HG02571 (cell line): ENCODE results near the gene BTF3.
"Not testable (repeated sequence)": the region's sequence is repeated elsewhere in the genome, so short reads cannot be mapped to it uniquely, and the experiment has no call there.

Experiments
- ATAC-seq: cut with Tn5 transposase; IDR thresholded peaks from one replicate; pipeline ENCODE4 v1.9.1; 2021; ENCODE audit warnings: mild to moderate bottlenecking, moderate library complexity; ENCODE audit not compliant: unreplicated experiment

Gene BTF3

GRCh38 chr5:73498057-73498992 is at the start of gene BTF3:
Gene BTF3, plus strand, starts transcription at chr5:73498442. Its CDS starts 226 bp downstream, at chr5:73498668.
- peak; percentile 95 for ATAC-seq

GRCh38 chr5:73448463-73449136 is 49.6 kb upstream of the BTF3 start, which contains the start of gene FOXD1:
Gene FOXD1, minus strand, starts transcription at chr5:73448777. Its CDS starts 415 bp downstream, at chr5:73448362.
- ATAC-seq = peak; percentile 57

- no peak for ATAC-seq
Observed at GRCh38 chr5:73450137-73450536, 48.1 kb upstream of the BTF3 start.

- ATAC-seq = no peak
Observed at GRCh38 chr5:73450672-73451223, 47.5 kb upstream of the BTF3 start.

GRCh38 chr5:73451224-73452130 is 46.8 kb upstream of the BTF3 start:
- ATAC-seq = no peak

- no peak for ATAC-seq
Observed at GRCh38 chr5:73452215-73452614, 46.0 kb upstream of the BTF3 start.

- no peak for ATAC-seq
Observed at GRCh38 chr5:73454379-73455036, 43.7 kb upstream of the BTF3 start.

GRCh38 chr5:73456462-73456861 is 41.8 kb upstream of the BTF3 start:
- ATAC-seq = not testable (repeated sequence)

- no peak for ATAC-seq
Observed at GRCh38 chr5:73459366-73459765, 38.9 kb upstream of the BTF3 start.

GRCh38 chr5:73460133-73460532 is 38.1 kb upstream of the BTF3 start:
- ATAC-seq = no peak

- ATAC-seq = no peak
Observed at GRCh38 chr5:73464016-73464745, 34.1 kb upstream of the BTF3 start.

- ATAC-seq = not testable (repeated sequence)
Observed at GRCh38 chr5:73468638-73469037, 29.6 kb upstream of the BTF3 start.

- no peak for ATAC-seq
Observed at GRCh38 chr5:73469878-73470277, 28.4 kb upstream of the BTF3 start.

- no peak for ATAC-seq
Observed at GRCh38 chr5:73471654-73472053, 26.6 kb upstream of the BTF3 start.

GRCh38 chr5:73472116-73472515 is 26.1 kb upstream of the BTF3 start:
- no peak for ATAC-seq

- no peak for ATAC-seq
Observed at GRCh38 chr5:73480500-73480899, 17.7 kb upstream of the BTF3 start.

GRCh38 chr5:73482383-73483136 is 15.7 kb upstream of the BTF3 start:
- ATAC-seq = no peak

GRCh38 chr5:73483676-73484075 is 14.6 kb upstream of the BTF3 start:
- no peak for ATAC-seq

- ATAC-seq = no peak
Observed at GRCh38 chr5:73484511-73484910, 13.7 kb upstream of the BTF3 start.
